OCI-LY1 (cell line): ENCODE data around the gene TMEM164.

ENCODE experiments used
- H2AFZ ChIP-seq: fragments of 200-600 bp; sonication (generic), shearing (Covaris generic); 2 replicates; pipeline ENCODE4 v1.6.0; 2014; ENCODE audit warnings: antibody characterized with exemption, mild to moderate bottlenecking, low read length
- H3F3A ChIP-seq: fragments of 200-600 bp; sonication (generic), shearing (Covaris generic); 2 replicates; pipeline ENCODE4 v1.6.0; 2014; ENCODE audit warnings: mild to moderate bottlenecking, antibody characterized with exemption, low read length, moderate library complexity; ENCODE audit not compliant: insufficient read depth
- H3K27ac ChIP-seq: fragments of 200-600 bp; sonication (generic); 2 replicates; pipeline ENCODE4 v1.5.1; 2014; ENCODE audit warnings: low read length, mixed run types, mild to moderate bottlenecking, low read depth; ENCODE audit not compliant: poor library complexity, severe bottlenecking
- H3K27me3 ChIP-seq: fragments of 200-600 bp; sonication (generic); 2 replicates; pipeline ENCODE4 v1.6.0; 2014; ENCODE audit warnings: antibody characterized with exemption, mild to moderate bottlenecking, low read length, moderate library complexity; ENCODE audit not compliant: insufficient read depth
- H3K36me3 ChIP-seq: fragments of 200-600 bp; sonication (generic); 2 replicates; pipeline ENCODE4 v1.6.1; 2014; ENCODE audit warnings: mild to moderate bottlenecking, antibody characterized with exemption, low read length, moderate library complexity, mixed read lengths; ENCODE audit not compliant: insufficient read depth
- H3K4me1 ChIP-seq: fragments of 200-600 bp; sonication (generic); 2 replicates; pipeline ENCODE4 v1.5.1; 2014; ENCODE audit warnings: mild to moderate bottlenecking, low read length, moderate library complexity; ENCODE audit not compliant: insufficient read depth, severe bottlenecking
- H3K4me2 ChIP-seq: fragments of 200-600 bp; sonication (generic), shearing (Covaris generic); 2 replicates; pipeline ENCODE4 v1.6.1; 2014; ENCODE audit warnings: low read length
- H3K4me3 ChIP-seq: fragments of 200-600 bp; sonication (generic); 2 replicates; pipeline ENCODE4 v1.5.1; 2014; ENCODE audit warnings: low read length, low read depth, mild to moderate bottlenecking, mixed read lengths; ENCODE audit not compliant: poor library complexity, severe bottlenecking
- H3K79me2 ChIP-seq: fragments of 200-600 bp; shearing (Covaris generic); 2 replicates; pipeline ENCODE4 v1.6.1; 2016; ENCODE audit warnings: mixed run types, low read length, mixed read lengths; ENCODE audit not compliant: insufficient read depth
- H3K9ac ChIP-seq: fragments of 200-600 bp; sonication (generic), shearing (Covaris generic); 2 replicates; pipeline ENCODE4 v1.6.1; 2014; ENCODE audit warnings: mild to moderate bottlenecking, low read length, mixed read lengths
- H3K9me2 ChIP-seq: fragments of 200-600 bp; sonication (generic), shearing (Covaris generic); 2 replicates; pipeline ENCODE4 v1.6.1; 2014; ENCODE audit warnings: low read depth, mild to moderate bottlenecking, low read length, mixed read lengths
- H3K9me3 ChIP-seq: fragments of 200-600 bp; shearing (Covaris generic); 2 replicates; pipeline ENCODE4 v1.6.1; 2014; ENCODE audit warnings: low read length, mixed read lengths
- H4K20me1 ChIP-seq: fragments of 200-600 bp; sonication (generic), shearing (Covaris generic); 2 replicates; pipeline ENCODE4 v1.6.0; 2016; ENCODE audit warnings: mild to moderate bottlenecking, low read length; ENCODE audit not compliant: insufficient read depth
- CTCF ChIP-seq: fragments of 200-600 bp; sonication (generic), shearing (Covaris generic); IDR thresholded peaks from 2 replicates; pipeline ENCODE4 v1.5.1; 2017; ENCODE audit warnings: mild to moderate bottlenecking, antibody characterized with exemption, low read length, moderate library complexity, mixed read lengths
- EZH2 ChIP-seq: fragments of 200-600 bp; sonication (generic), shearing (Covaris generic); IDR thresholded peaks from 2 replicates; pipeline ENCODE4 v1.8.0; 2017; ENCODE audit warnings: borderline replicate concordance, mixed run types, mild to moderate bottlenecking, antibody characterized with exemption, low read length, moderate library complexity, mixed read lengths

Gene TMEM164

GRCh38 chrX:110056419-110056818 is 53.5 kb downstream of the TMEM164 start:
- H4K20me1 ChIP-seq = no peaks in the 10 kb centered on the region
- H3K27me3 ChIP-seq = no peaks in the 10 kb centered on the region
- no peak overlapping the region for H3K4me3 ChIP-seq
- no peaks in the 10 kb centered on the region for H3F3A ChIP-seq
- H3K9me2 ChIP-seq = no peaks in the 10 kb centered on the region
- H3K79me2 ChIP-seq = no peaks in the 10 kb centered on the region
- no peak overlapping the region for H3K4me2 ChIP-seq
- no peaks in the 10 kb centered on the region for H3K36me3 ChIP-seq
- no peak overlapping the region for H3K27ac ChIP-seq
- TF ChIP-seq EZH2 (no peak), CTCF (no peak)
- H2AFZ ChIP-seq = no peak overlapping the region
- no peaks in the 10 kb centered on the region for H3K9me3 ChIP-seq
- no peak overlapping the region for H3K9ac ChIP-seq
- no peaks in the 10 kb centered on the region for H3K4me1 ChIP-seq

GRCh38 chrX:110059410-110059809 is 56.5 kb downstream of the TMEM164 start:
- no peaks in the 10 kb centered on the region for H3F3A ChIP-seq
- no peaks in the 10 kb centered on the region for H3K36me3 ChIP-seq
- H3K9me3 ChIP-seq = no peaks in the 10 kb centered on the region
- no peaks in the 10 kb centered on the region for H4K20me1 ChIP-seq
- H3K27ac ChIP-seq = no peak overlapping the region
- no peaks in the 10 kb centered on the region for H3K27me3 ChIP-seq
- H3K79me2 ChIP-seq = no peaks in the 10 kb centered on the region
- no peak overlapping the region for H3K9ac ChIP-seq
- no peak overlapping the region for H3K4me3 ChIP-seq
- no peak overlapping the region for H2AFZ ChIP-seq
- no peaks in the 10 kb centered on the region for H3K9me2 ChIP-seq
- no peak overlapping the region for H3K4me2 ChIP-seq
- H3K4me1 ChIP-seq = no peaks in the 10 kb centered on the region
- no peak for TF ChIP-seq EZH2
- no peak for TF ChIP-seq CTCF

GRCh38 chrX:110060317-110060716 is 57.4 kb downstream of the TMEM164 start:
- TF ChIP-seq CTCF (no peak), EZH2 (no peak)
- no peak overlapping the region for H3K4me3 ChIP-seq

More at GRCh38 chrX:110060317-110060716, 57.4 kb downstream of the TMEM164 start:
- Histone ChIP-seq H3K79me2 (no peaks in the 10 kb centered on the region), H3K36me3 (no peaks in the 10 kb centered on the region), H3F3A (no peaks in the 10 kb centered on the region), H4K20me1 (no peaks in the 10 kb centered on the region), H2AFZ (no peak overlapping the region), H3K9me2 (no peaks in the 10 kb centered on the region), H3K9me3 (no peaks in the 10 kb centered on the region), H3K27me3 (no peaks in the 10 kb centered on the region), H3K4me1 (no peaks in the 10 kb centered on the region), H3K4me2 (no peak overlapping the region), H3K27ac (no peak overlapping the region), H3K9ac (no peak overlapping the region)
